Fibroblast of mammary gland (primary cell): Measurements from ENCODE around the gene FBXL17.

Experiments used
- DNase-seq: peaks from one replicate; pipeline ENCODE4 v3.0.0-alpha.2; 2010; ENCODE audit warnings: low read depth
- H3K4me3 ChIP-seq: 2 replicates; pipeline ENCODE4 v1.5.1; 2011; ENCODE audit warnings: low read depth, mild to moderate bottlenecking, low read length, moderate library complexity; ENCODE audit not compliant: control insufficient read depth
- CTCF ChIP-seq: conservative IDR thresholded peaks from 2 replicates; pipeline ENCODE4 v1.5.1; 2011; ENCODE audit warnings: low read depth, low read length, inconsistent platforms; ENCODE audit not compliant: control insufficient read depth, insufficient read depth

FBXL17 gene

GRCh38 chr5:107826311-107827000 is 555.4 kb downstream of the FBXL17 start:
- TF ChIP-seq CTCF, result no peak
- DNase-seq, result no peak

GRCh38 chr5:107824821-107825220 is 557.1 kb downstream of the FBXL17 start:
- no peak overlapping the region for H3K4me3 ChIP-seq
- DNase-seq, result no peak
- TF ChIP-seq CTCF, result no peak

More at GRCh38 chr5:107826311-107827000, 555.4 kb downstream of the FBXL17 start:
- H3K4me3 ChIP-seq, result no peak overlapping the region

GRCh38 chr5:107821288-107821687 is 560.6 kb downstream of the FBXL17 start:
- H3K4me3 ChIP-seq, result no peak overlapping the region
- TF ChIP-seq CTCF, result no peak
- DNase-seq, result no peak

- no peak for TF ChIP-seq CTCF
- peak; percentile 9 for DNase-seq
- H3K4me3 ChIP-seq, result no peak overlapping the region
Measured at GRCh38 chr5:107820429-107820828, 561.5 kb downstream of the FBXL17 start.

GRCh38 chr5:107817951-107818350 is 563.9 kb downstream of the FBXL17 start:
- no peak overlapping the region for H3K4me3 ChIP-seq
- no peak for DNase-seq
- no peak for TF ChIP-seq CTCF

- H3K4me3 ChIP-seq, result no peak overlapping the region
- TF ChIP-seq CTCF, result no peak
- DNase-seq, result no peak
Measured at GRCh38 chr5:107817436-107817835, 564.5 kb downstream of the FBXL17 start.

GRCh38 chr5:107815109-107815508 is 566.8 kb downstream of the FBXL17 start:
- DNase-seq, result no peak
- H3K4me3 ChIP-seq, result no peak overlapping the region

More at GRCh38 chr5:107815109-107815508, 566.8 kb downstream of the FBXL17 start:
- TF ChIP-seq CTCF, result no peak
